GM12864 (cell line): Measurements from ENCODE around the gene CTDSP1.

Experiments
- DNase-seq: peaks from one replicate; pipeline ENCODE4 v3.0.0-alpha.2; 2011; ENCODE audit warnings: low read depth
- H3K4me3 ChIP-seq: 2 replicates; pipeline ENCODE4 v1.5.1; 2011; ENCODE audit warnings: mild to moderate bottlenecking, low read depth, low read length, control low read depth
- CTCF ChIP-seq: IDR thresholded peaks from 2 replicates; pipeline ENCODE4 v1.5.1; 2011; ENCODE audit warnings: low read depth, mild to moderate bottlenecking, moderate library complexity, low read length, control low read depth, inconsistent platforms; ENCODE audit errors: missing control alignments

The CTDSP1 gene

GRCh38 chr2:218363736-218364135, 35.9 kb upstream of the CTDSP1 start:
- DNase-seq: no peak
- TF ChIP-seq CTCF: no peak
- H3K4me3 ChIP-seq: no peak overlapping the region

DNA sequence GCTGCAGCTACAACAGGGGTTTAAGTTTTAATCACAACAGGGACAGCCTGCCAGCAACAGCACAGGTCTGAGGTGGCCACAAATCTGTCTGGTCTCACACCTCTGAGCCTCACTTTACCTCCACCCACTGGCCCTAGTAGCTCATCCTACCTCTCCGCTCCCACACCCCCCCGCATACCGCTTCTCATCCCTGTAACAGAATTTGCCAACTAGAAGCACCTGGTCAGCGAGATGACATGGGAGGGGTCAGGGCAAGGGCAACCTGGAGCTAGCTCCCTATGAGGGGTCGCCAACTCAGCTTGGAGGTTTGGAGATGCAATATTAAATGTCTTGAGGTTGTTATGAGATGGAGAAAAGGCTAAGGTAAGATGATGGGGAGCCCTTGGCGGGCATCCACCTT, 35.5 kb upstream of the CTDSP1 start:
- no peak for DNase-seq
- TF ChIP-seq CTCF: no peak
- no peak overlapping the region for H3K4me3 ChIP-seq

GRCh38 chr2:218366621-218367414, 32.9 kb upstream of the CTDSP1 start:
- TF ChIP-seq CTCF: no peak
- no peak for DNase-seq
- H3K4me3 ChIP-seq: peak overlapping the region; percentile 68

- no peak for TF ChIP-seq CTCF
- peak overlapping the region; percentile 68 for H3K4me3 ChIP-seq
- DNase-seq: peak; percentile 41
Observed at GRCh38 chr2:218367415-218368149, 32.1 kb upstream of the CTDSP1 start.

- H3K4me3 ChIP-seq: peak overlapping the region; percentile 68
- DNase-seq: no peak
- no peak for TF ChIP-seq CTCF
Observed at GRCh38 chr2:218368150-218368528, 31.5 kb upstream of the CTDSP1 start.

DNA sequence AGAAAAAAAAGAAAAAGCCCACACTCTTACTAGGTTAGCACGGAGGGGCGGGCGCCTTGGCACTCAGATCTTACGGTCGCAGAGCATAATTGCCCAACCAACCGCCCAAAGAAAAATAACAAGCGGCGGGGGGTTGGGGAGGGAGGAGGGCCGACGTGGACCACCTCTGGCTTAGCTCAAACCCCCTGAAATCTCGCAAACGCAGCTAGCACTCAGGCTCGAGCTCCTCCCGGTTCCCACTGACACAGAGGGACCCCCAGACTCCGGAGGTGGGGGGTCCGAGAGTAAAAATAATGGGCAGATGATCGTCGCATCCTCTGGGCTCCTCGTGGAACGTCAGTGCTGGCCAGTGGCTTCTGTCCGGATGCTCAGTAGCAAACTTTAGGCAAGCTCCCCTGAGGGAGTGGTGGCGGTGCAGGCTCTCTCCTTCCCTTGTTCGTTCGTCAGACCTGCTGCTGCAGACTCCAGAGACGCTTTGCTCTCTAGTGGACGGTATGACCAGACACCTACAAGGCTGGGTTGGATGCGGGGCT, 31.0 kb upstream of the CTDSP1 start:
- H3K4me3 ChIP-seq: no peak overlapping the region
- no peak for TF ChIP-seq CTCF
- no peak for DNase-seq
